Measurements from ENCODE around the gene POLR3A. TPM values are rescaled to one million over a fixed set of nuclear protein-coding genes. Genes with fewer than 3 reads are reported as not detected.

POLR3A gene
- total RNA-seq, 1 donor, result 11.9 TPM

- Histone ChIP-seq H3K27ac (ENCODE audit: low read depth, low read length) (no peak overlapping the region), H4K20me1 (ENCODE audit: insufficient read depth, low read length) (no peaks in the 10 kb centered on the region), H3K4me2 (ENCODE audit: insufficient read depth, low read length) (no peak overlapping the region), H3K36me3 (ENCODE audit: insufficient read depth, low read length) (peaks cover 93% of the 10 kb centered on the region), H3K4me3 (ENCODE audit: insufficient read depth, low read length) (no peak overlapping the region), H3K4me1 (ENCODE audit: insufficient read depth, low read length) (no peaks in the 10 kb centered on the region), H3K27me3 (ENCODE audit: insufficient read depth, low read length) (no peaks in the 10 kb centered on the region), H3K9me3 (ENCODE audit: low read depth, low read length) (no peaks in the 10 kb centered on the region), H2AFZ (ENCODE audit: low read length) (no peak overlapping the region), H3K79me2 (ENCODE audit: insufficient read depth, low read length) (no peaks in the 10 kb centered on the region)
- DNase-seq (ENCODE audit: insufficient read length, low spot score, missing footprints), result no peak
- TF ChIP-seq, protein P1, sequence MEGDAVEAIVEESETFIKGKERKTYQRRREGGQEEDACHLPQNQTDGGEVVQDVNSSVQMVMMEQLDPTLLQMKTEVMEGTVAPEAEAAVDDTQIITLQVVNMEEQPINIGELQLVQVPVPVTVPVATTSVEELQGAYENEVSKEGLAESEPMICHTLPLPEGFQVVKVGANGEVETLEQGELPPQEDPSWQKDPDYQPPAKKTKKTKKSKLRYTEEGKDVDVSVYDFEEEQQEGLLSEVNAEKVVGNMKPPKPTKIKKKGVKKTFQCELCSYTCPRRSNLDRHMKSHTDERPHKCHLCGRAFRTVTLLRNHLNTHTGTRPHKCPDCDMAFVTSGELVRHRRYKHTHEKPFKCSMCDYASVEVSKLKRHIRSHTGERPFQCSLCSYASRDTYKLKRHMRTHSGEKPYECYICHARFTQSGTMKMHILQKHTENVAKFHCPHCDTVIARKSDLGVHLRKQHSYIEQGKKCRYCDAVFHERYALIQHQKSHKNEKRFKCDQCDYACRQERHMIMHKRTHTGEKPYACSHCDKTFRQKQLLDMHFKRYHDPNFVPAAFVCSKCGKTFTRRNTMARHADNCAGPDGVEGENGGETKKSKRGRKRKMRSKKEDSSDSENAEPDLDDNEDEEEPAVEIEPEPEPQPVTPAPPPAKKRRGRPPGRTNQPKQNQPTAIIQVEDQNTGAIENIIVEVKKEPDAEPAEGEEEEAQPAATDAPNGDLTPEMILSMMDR (IDR thresholded peaks at IDR 0.05; ENCODE audit: extremely low read depth, low read depth, low read length), result no peak
These were observed 19.0 kb downstream of the POLR3A start for GRCh38 chr10:78010278-78010677.

DNA sequence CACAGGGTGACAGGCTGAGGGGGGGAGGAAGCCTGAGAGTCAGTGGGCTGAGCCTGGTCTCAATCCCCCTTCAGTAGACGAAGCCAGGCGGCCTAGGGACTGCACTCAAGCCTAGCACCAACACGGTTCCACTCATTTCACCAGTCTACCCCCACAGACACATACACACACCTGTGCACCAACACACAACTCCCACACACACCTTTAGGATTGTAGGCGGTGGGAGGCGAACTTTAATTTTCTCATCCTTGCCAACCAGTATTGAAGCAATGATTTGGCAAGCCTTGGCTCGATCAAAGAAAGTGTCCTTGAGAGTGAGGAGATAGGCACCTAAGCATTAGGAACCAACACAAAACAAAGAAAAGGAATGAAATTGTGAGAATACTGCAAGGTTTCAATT lies 19.7 kb downstream of the POLR3A start:
- no peaks in the 10 kb centered on the region for H4K20me1 ChIP-seq (ENCODE audit: insufficient read depth, low read length)
- H3K9me3 ChIP-seq (ENCODE audit: low read depth, low read length), result no peaks in the 10 kb centered on the region
- TF ChIP-seq, protein P1 (IDR thresholded peaks at IDR 0.05; ENCODE audit: extremely low read depth, low read depth, low read length), result no peak
- no peak overlapping the region for H3K27ac ChIP-seq (ENCODE audit: low read depth, low read length)
- no peaks in the 10 kb centered on the region for H3K79me2 ChIP-seq (ENCODE audit: insufficient read depth, low read length)
- peaks cover 93% of the 10 kb centered on the region for H3K36me3 ChIP-seq (ENCODE audit: insufficient read depth, low read length)
- no peaks in the 10 kb centered on the region for H3K27me3 ChIP-seq (ENCODE audit: insufficient read depth, low read length)
- no peaks in the 10 kb centered on the region for H3K4me1 ChIP-seq (ENCODE audit: insufficient read depth, low read length)
- H3K4me2 ChIP-seq (ENCODE audit: insufficient read depth, low read length), result no peak overlapping the region
- H3K4me3 ChIP-seq (ENCODE audit: insufficient read depth, low read length), result no peak overlapping the region
- no peak overlapping the region for H2AFZ ChIP-seq (ENCODE audit: low read length)
- DNase-seq (ENCODE audit: insufficient read length, low spot score, missing footprints), result no peak

DNA sequence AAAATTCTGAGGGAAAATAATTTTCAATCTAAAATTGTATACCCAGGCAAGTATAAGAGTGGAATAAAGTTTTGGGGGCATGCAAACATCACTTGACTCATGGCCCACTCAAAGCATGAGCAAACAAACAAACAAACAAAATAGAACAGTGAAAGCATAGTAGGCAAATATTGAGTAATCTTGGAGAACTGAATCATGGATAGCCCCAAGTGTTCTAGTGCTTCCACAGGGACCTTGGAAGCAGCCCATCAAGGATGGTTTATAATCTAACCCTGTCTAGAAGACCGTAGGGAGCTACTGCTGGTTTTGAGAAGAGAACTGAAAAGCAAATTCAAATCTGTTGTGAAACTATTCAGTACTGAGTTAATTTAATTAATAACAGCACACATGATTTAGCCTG lies 22.1 kb downstream of the POLR3A start:
- H3K4me3 ChIP-seq (ENCODE audit: insufficient read depth, low read length), result no peak overlapping the region
- H3K27ac ChIP-seq (ENCODE audit: low read depth, low read length), result no peak overlapping the region
- TF ChIP-seq, protein P1 (IDR thresholded peaks at IDR 0.05; ENCODE audit: extremely low read depth, low read depth, low read length), result no peak
- no peaks in the 10 kb centered on the region for H4K20me1 ChIP-seq (ENCODE audit: insufficient read depth, low read length)
- no peak for DNase-seq (ENCODE audit: insufficient read length, low spot score, missing footprints)
- peaks cover 93% of the 10 kb centered on the region for H3K36me3 ChIP-seq (ENCODE audit: insufficient read depth, low read length)
- H3K4me1 ChIP-seq (ENCODE audit: insufficient read depth, low read length), result no peaks in the 10 kb centered on the region
- H3K4me2 ChIP-seq (ENCODE audit: insufficient read depth, low read length), result no peak overlapping the region
- H3K27me3 ChIP-seq (ENCODE audit: insufficient read depth, low read length), result no peaks in the 10 kb centered on the region
- no peaks in the 10 kb centered on the region for H3K9me3 ChIP-seq (ENCODE audit: low read depth, low read length)
- H3K79me2 ChIP-seq (ENCODE audit: insufficient read depth, low read length), result no peaks in the 10 kb centered on the region
- H2AFZ ChIP-seq (ENCODE audit: low read length), result no peak overlapping the region

- H3K36me3 ChIP-seq (ENCODE audit: insufficient read depth, low read length), result peaks cover 94% of the 10 kb centered on the region
- TF ChIP-seq, protein P1 (IDR thresholded peaks at IDR 0.05; ENCODE audit: extremely low read depth, low read depth, low read length), result no peak
These were observed 24.9 kb downstream of the POLR3A start for GRCh38 chr10:78004215-78005026.

More at GRCh38 chr10:78004215-78005026, 24.9 kb downstream of the POLR3A start:
- Histone ChIP-seq H4K20me1 (ENCODE audit: insufficient read depth, low read length) (no peaks in the 10 kb centered on the region), H3K4me2 (ENCODE audit: insufficient read depth, low read length) (no peak overlapping the region), H3K27ac (ENCODE audit: low read depth, low read length) (no peak overlapping the region), H2AFZ (ENCODE audit: low read length) (no peak overlapping the region), H3K9me3 (ENCODE audit: low read depth, low read length) (no peaks in the 10 kb centered on the region), H3K79me2 (ENCODE audit: insufficient read depth, low read length) (peaks cover 5% of the 10 kb centered on the region), H3K27me3 (ENCODE audit: insufficient read depth, low read length) (no peaks in the 10 kb centered on the region), H3K4me1 (ENCODE audit: insufficient read depth, low read length) (no peaks in the 10 kb centered on the region), H3K4me3 (ENCODE audit: insufficient read depth, low read length) (no peak overlapping the region)
- no peak for DNase-seq (ENCODE audit: insufficient read length, low spot score, missing footprints)

Data from osteoblast (primary cell).